DMS 273 treated with DMSO at 0.1 percent for 48 hours (cell line): ENCODE data around the gene FAM217A.
A peak's percentile ranks its signal among the peaks of the same experiment; 100 is the strongest.

Experiments used
- DNase-seq: peaks from one replicate; lab custom pipeline; 2025; lab: John Stamatoyannopoulos, UW

FAM217A gene

GRCh38 chr6:4021854-4022695 lies 56.9 kb downstream of the FAM217A start:
- no peak for DNase-seq

GRCh38 chr6:4021133-4021853 lies 57.6 kb downstream of the FAM217A start:
- peak; percentile 95 for DNase-seq

DNA sequence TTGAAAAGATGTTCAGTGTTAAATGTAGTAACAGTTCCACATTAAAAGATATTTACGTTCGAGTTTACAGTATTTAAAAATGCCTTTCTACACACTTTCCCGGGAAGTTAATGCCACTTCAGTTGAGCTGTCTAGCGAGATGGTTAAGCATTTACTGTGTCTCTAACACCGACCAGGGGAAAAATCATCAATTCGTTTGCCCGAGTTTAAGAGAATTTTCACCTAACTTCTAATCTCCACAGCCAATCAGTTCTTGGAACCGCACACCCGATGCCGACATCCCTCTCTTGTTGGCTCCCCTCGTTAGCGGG lies 58.2 kb downstream of the FAM217A start:
- no peak for DNase-seq

DNA sequence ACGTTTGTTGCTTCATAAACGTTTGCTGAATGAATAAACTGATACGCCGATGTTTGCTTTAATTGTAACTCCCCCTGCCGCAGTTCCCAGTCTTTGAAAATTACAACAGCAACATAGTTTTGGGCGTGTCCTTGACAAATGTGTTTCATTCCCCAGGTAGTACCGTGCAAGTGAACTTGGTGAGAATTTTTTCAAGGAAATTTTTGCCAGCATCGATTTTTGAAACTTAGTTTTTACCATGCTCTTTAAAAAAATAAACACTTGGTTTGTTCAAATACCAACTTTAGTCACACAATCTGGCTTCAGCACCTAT lies 60.1 kb downstream of the FAM217A start:
- no peak for DNase-seq
